ENCODE data around the gene CENPO. TPM values are rescaled to one million over a fixed set of nuclear protein-coding genes. Genes with fewer than 3 reads are reported as not detected.

Gene CENPO
- total RNA-seq, 4 donors from 2014 or later, result 6.0 to 13.8 (median 9.6) TPM

- Histone ChIP-seq H3K9me3 (no peaks in the 10 kb centered on the region), H3K36me3 (no peaks in the 10 kb centered on the region), H3K27me3 (no peaks in the 10 kb centered on the region), H3K4me1 (no peaks in the 10 kb centered on the region), H3K27ac (no peak overlapping the region), H3K4me3 (no peak overlapping the region)
- intact Hi-C loops (cut with DNase I; ENCODE audit: low total_unique reads), result no loop called here
- TF ChIP-seq EP300 (IDR thresholded peaks at IDR 0.05; ENCODE audit: low read depth) (no peak), POLR2AphosphoS5 (IDR thresholded peaks at IDR 0.05) (no peak), CTCF (IDR thresholded peaks at IDR 0.05) (no peak)
- 81% methylated on average over 17 of the region's 17 CpGs; no CpG with 5 or more reads in 1 of the 2 donors for WGBS, 2 donors (ENCODE audit: low coverage in 1 of 2)
- in situ Hi-C loops (cut with MboI; ENCODE audit: low pct_ligation_motif_present in 1 of 4, low pct_unique_long_range_greater_than_20kb in 1 of 4, low sequenced_read_pairs in 3 of 4), result no loop called here
- no peak for DNase-seq
Observed at GRCh38 chr2:24840164-24840869, 47.1 kb downstream of the CENPO start.

DNA sequence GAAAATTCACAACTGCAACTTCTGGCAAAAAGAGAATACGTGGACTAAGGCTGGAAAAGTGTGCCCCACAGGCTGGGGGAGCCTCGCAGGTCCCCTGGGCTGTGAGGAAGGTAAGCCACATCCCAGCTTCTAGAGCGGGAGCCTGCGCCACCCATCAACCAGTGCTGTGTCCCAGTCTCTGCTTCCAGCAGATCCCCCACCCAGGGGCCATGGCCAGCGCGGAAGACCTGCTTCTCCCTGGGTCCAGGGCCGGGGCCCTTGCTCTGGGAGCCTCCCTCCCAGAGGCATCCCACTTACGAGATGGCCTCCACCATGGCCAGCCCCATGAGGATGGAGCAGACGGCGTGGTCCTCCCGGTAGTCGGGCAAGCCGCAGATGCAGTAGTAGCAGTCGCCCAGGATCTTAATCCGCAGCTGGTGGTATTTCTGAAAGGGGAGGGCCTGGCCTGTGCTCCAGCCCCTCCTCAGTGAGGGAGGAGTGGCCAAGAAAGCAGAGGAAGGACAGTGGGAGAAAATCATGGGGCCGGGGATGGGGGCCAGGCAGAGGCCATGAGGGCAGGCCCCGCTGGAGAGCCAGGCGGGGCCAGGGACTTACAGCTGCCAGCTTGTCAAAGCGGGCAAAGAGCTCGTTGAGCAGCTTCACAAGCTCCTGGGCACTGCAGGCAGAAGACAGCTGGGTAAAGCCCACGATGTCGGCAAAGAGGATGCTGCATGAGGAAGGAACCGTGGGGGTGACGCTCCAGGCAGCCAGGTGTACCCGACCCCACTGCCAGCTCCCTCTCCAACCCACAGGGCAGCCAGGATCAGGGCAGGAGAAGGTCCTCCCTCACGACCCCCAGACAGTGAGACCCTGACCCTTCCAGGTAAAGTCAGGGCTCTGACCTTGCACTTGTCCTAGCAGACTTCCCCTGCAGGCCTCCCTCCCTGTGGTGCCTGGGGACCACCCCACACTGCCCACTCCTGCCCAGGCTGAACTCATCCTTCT is 48.0 kb downstream of the CENPO start:
- intact Hi-C loops (cut with DNase I; ENCODE audit: low total_unique reads), result no loop called here
- Histone ChIP-seq H3K27ac (no peak overlapping the region), H3K27me3 (no peaks in the 10 kb centered on the region), H3K9me3 (no peaks in the 10 kb centered on the region), H3K4me3 (no peak overlapping the region), H3K36me3 (no peaks in the 10 kb centered on the region), H3K4me1 (no peaks in the 10 kb centered on the region)
- in situ Hi-C loops (cut with MboI; ENCODE audit: low pct_ligation_motif_present in 1 of 4, low pct_unique_long_range_greater_than_20kb in 1 of 4, low sequenced_read_pairs in 3 of 4), result no loop called here
- TF ChIP-seq EP300 (IDR thresholded peaks at IDR 0.05; ENCODE audit: low read depth) (no peak), CTCF (IDR thresholded peaks at IDR 0.05) (no peak), POLR2A (IDR thresholded peaks at IDR 0.05) (no peak), POLR2AphosphoS5 (IDR thresholded peaks at IDR 0.05) (no peak)
- WGBS, 2 donors (ENCODE audit: low coverage in 1 of 2), result 89 to 100% methylated on average over 4 to 26 of the region's 26 CpGs
- no peak for DNase-seq

- intact Hi-C loops (cut with DNase I; ENCODE audit: low total_unique reads) (no loop called here), in situ Hi-C loops (cut with MboI; ENCODE audit: low pct_ligation_motif_present in 1 of 4, low pct_unique_long_range_greater_than_20kb in 1 of 4, low sequenced_read_pairs in 3 of 4) (no loop called here)
- no peak overlapping the region for H3K4me3 ChIP-seq
- H3K4me1 ChIP-seq, result no peaks in the 10 kb centered on the region
- H3K27ac ChIP-seq, result no peak overlapping the region
- TF ChIP-seq POLR2AphosphoS5 (IDR thresholded peaks at IDR 0.05) (no peak), EP300 (IDR thresholded peaks at IDR 0.05; ENCODE audit: low read depth) (no peak), CTCF (IDR thresholded peaks at IDR 0.05) (no peak), POLR2A (IDR thresholded peaks at IDR 0.05) (no peak)
- no peaks in the 10 kb centered on the region for H3K27me3 ChIP-seq
- no peaks in the 10 kb centered on the region for H3K36me3 ChIP-seq
- DNase-seq, result no peak
- no peaks in the 10 kb centered on the region for H3K9me3 ChIP-seq
- 94 to 95% methylated on average over 10 to 39 of the region's 39 CpGs for WGBS, 2 donors (ENCODE audit: low coverage in 1 of 2)
Observed at GRCh38 chr2:24842081-24843050, 49.1 kb downstream of the CENPO start.

Data from transverse colon (tissue), 4 donors.